GM18909 (cell line): ENCODE results near the gene VSIG10L.

Experiments used
- ATAC-seq: cut with Tn5 transposase; IDR thresholded peaks from one replicate; pipeline ENCODE4 v1.9.1; 2021; ENCODE audit warnings: mild to moderate bottlenecking; ENCODE audit not compliant: unreplicated experiment, poor library complexity

VSIG10L gene

GRCh38 chr19:51319649-51320279 lies 22.2 kb downstream of the VSIG10L start:
- no peak for ATAC-seq

- no peak for ATAC-seq
Observed at GRCh38 chr19:51318687-51319648, 23.0 kb downstream of the VSIG10L start.

GRCh38 chr19:51317968-51318367 lies 24.0 kb downstream of the VSIG10L start:
- no peak for ATAC-seq

- ATAC-seq, result no peak
Observed at GRCh38 chr19:51317376-51317775, 24.6 kb downstream of the VSIG10L start.

GRCh38 chr19:51316688-51317087 lies 25.3 kb downstream of the VSIG10L start:
- no peak for ATAC-seq

GRCh38 chr19:51311351-51312257 lies 30.3 kb downstream of the VSIG10L start, which contains the start of gene IGLON5:
Gene IGLON5, plus strand, starts transcription at chr19:51311644. Its CDS starts 204 bp downstream, at chr19:51311848.
- ATAC-seq, result no peak

- no peak for ATAC-seq
Observed at GRCh38 chr19:51305479-51305878, 36.5 kb downstream of the VSIG10L start.

- ATAC-seq, result no peak
Observed at GRCh38 chr19:51301266-51301665, 40.7 kb downstream of the VSIG10L start.

GRCh38 chr19:51297406-51297805 lies 44.5 kb downstream of the VSIG10L start:
- no peak for ATAC-seq

- no peak for ATAC-seq
Observed at GRCh38 chr19:51296336-51297093, 45.4 kb downstream of the VSIG10L start.

GRCh38 chr19:51295382-51296126 lies 46.4 kb downstream of the VSIG10L start:
- no peak for ATAC-seq

- ATAC-seq, result no peak
Observed at GRCh38 chr19:51294977-51295375, 47.0 kb downstream of the VSIG10L start.

GRCh38 chr19:51294211-51294976 lies 47.5 kb downstream of the VSIG10L start:
- no peak for ATAC-seq

- no peak for ATAC-seq
Observed at GRCh38 chr19:51293571-51294210, 48.2 kb downstream of the VSIG10L start.

GRCh38 chr19:51292971-51293370 lies 49.0 kb downstream of the VSIG10L start:
- ATAC-seq, result no peak

- no peak for ATAC-seq
Observed at GRCh38 chr19:51289635-51290034, 52.3 kb downstream of the VSIG10L start.

GRCh38 chr19:51285682-51286081 lies 56.3 kb downstream of the VSIG10L start:
- ATAC-seq, result no peak

- ATAC-seq, result no peak
Observed at GRCh38 chr19:51282335-51282734, 59.6 kb downstream of the VSIG10L start.
